OCI-LY1 (cell line): ENCODE results near the gene NTSR1.

ENCODE experiments used
- CTCF ChIP-seq: fragments of 200-600 bp; sonication (generic), shearing (Covaris generic); IDR thresholded peaks from 2 replicates; pipeline ENCODE4 v1.5.1; 2017; ENCODE audit warnings: mild to moderate bottlenecking, antibody characterized with exemption, low read length, moderate library complexity, mixed read lengths
- EZH2 ChIP-seq: fragments of 200-600 bp; sonication (generic), shearing (Covaris generic); IDR thresholded peaks from 2 replicates; pipeline ENCODE4 v1.8.0; 2017; ENCODE audit warnings: borderline replicate concordance, mixed run types, mild to moderate bottlenecking, antibody characterized with exemption, low read length, moderate library complexity, mixed read lengths

- TF ChIP-seq CTCF (no peak), EZH2 (no peak)
Measured at GRCh38 chr20:62787321-62787720, 78.7 kb downstream of the NTSR1 start.
